ENCODE data around the gene TMEM169. TPM values are rescaled to one million over a fixed set of nuclear protein-coding genes. Genes with fewer than 3 reads are reported as not detected.

Gene TMEM169
- total RNA-seq, 1 donor: 0.36 TPM

- DNase-seq (ENCODE audit: low read depth): no peak
- no peak overlapping the region for H3K4me3 ChIP-seq (ENCODE audit: low read depth, low read length)
- TF ChIP-seq CTCF (IDR thresholded peaks at IDR 0.05; ENCODE audit: insufficient read depth, low read length): no peak
Observed at GRCh38 chr2:216098421-216099334, 17.0 kb downstream of the TMEM169 start.

- H3K4me3 ChIP-seq (ENCODE audit: low read depth, low read length): no peak overlapping the region
- no peak for DNase-seq (ENCODE audit: low read depth)
- no peak for TF ChIP-seq CTCF (IDR thresholded peaks at IDR 0.05; ENCODE audit: insufficient read depth, low read length)
Observed at GRCh38 chr2:216101109-216101508, 19.4 kb downstream of the TMEM169 start.

- H3K4me3 ChIP-seq (ENCODE audit: low read depth, low read length): no peak overlapping the region
- no peak for DNase-seq (ENCODE audit: low read depth)
- TF ChIP-seq CTCF (IDR thresholded peaks at IDR 0.05; ENCODE audit: insufficient read depth, low read length): no peak
Observed at GRCh38 chr2:216103213-216103612, 21.5 kb downstream of the TMEM169 start.

- no peak overlapping the region for H3K4me3 ChIP-seq (ENCODE audit: low read depth, low read length)
- DNase-seq (ENCODE audit: low read depth): no peak
- TF ChIP-seq CTCF (IDR thresholded peaks at IDR 0.05; ENCODE audit: insufficient read depth, low read length): no peak
Observed at GRCh38 chr2:216104691-216105090, 23.0 kb downstream of the TMEM169 start.

- H3K4me3 ChIP-seq (ENCODE audit: low read depth, low read length): no peak overlapping the region
- TF ChIP-seq CTCF (IDR thresholded peaks at IDR 0.05; ENCODE audit: insufficient read depth, low read length): no peak
- no peak for DNase-seq (ENCODE audit: low read depth)
Observed at GRCh38 chr2:216107320-216107719, 25.6 kb downstream of the TMEM169 start.

- no peak for TF ChIP-seq CTCF (IDR thresholded peaks at IDR 0.05; ENCODE audit: insufficient read depth, low read length)
- DNase-seq (ENCODE audit: low read depth): no peak
- no peak overlapping the region for H3K4me3 ChIP-seq (ENCODE audit: low read depth, low read length)
Observed at GRCh38 chr2:216107760-216108159, 26.0 kb downstream of the TMEM169 start.

All from fibroblast of the aortic adventitia (primary cell).